Tibial artery (tissue), 4 donors: Measurements from ENCODE around the gene SLC1A5.

Source experiments
- DNase-seq, 2 donors: peaks; one replicate each; pipeline ENCODE4 v3.0.0-alpha.2; 2019
- H3K27ac ChIP-seq, 2 donors: fragments of 200-600 bp; sonication (generic) in 1 of 2; 1 replicate in 1 of 2; 2 replicates in 1 of 2; pipeline ENCODE4 v1.5.1; 2018 to 2019; ENCODE audit warnings: mild to moderate bottlenecking in 1 of 2
- H3K27me3 ChIP-seq, 2 donors: fragments of 200-600 bp; sonication (generic) in 1 of 2; one replicate each; pipeline versions ENCODE4 v1.5.1 to v1.6.0; 2016 to 2019
- H3K36me3 ChIP-seq, 3 donors: fragments of 200-600 bp; sonication (generic) in 2 of 3; one replicate each; pipeline ENCODE4 v1.5.1; 2016 to 2019; ENCODE audit warnings: mild to moderate bottlenecking in 2 of 3
- H3K4me1 ChIP-seq, 4 donors: fragments of 200-600 bp; sonication (generic) in 2 of 4; 1 replicate in 3 of 4; 2 replicates in 1 of 4; pipeline ENCODE4 v1.5.1; 2016 to 2019
- H3K4me3 ChIP-seq, 2 donors: fragments of 200-600 bp; sonication (generic) in 1 of 2; 1 replicate in 1 of 2; 2 replicates in 1 of 2; pipeline ENCODE4 v1.5.1; 2018 to 2019; ENCODE audit warnings: mild to moderate bottlenecking in 2 of 2
- H3K9me3 ChIP-seq, 3 donors: fragments of 200-600 bp; sonication (generic) in 1 of 3; one replicate each; pipeline ENCODE4 v1.5.1; 2016 to 2019
- CTCF ChIP-seq, 2 experiments: fragments of 200-600 bp in 1 of 2; fragments of 450-650 bp in 1 of 2; IDR thresholded peaks; one replicate each; pipeline ENCODE4 v1.5.1; 2017 to 2019; ENCODE audit warnings: antibody characterized with exemption in 2 of 2, mild to moderate bottlenecking in 1 of 2, moderate library complexity in 1 of 2
- intact Hi-C: fragments of 100-400 bp; cut with DNase I; formaldehyde crosslinking; loops from one replicate; pipeline ENCODE4 v1.15.0; 2023; ENCODE audit warnings: low total_unique reads

SLC1A5 gene

GRCh38 chr19:46818812-46819211 is 30.4 kb upstream of the SLC1A5 start:
- intact Hi-C loops = no loop called here
- no peaks in the 10 kb centered on the region for H3K9me3 ChIP-seq
- H3K4me1 ChIP-seq = peaks cover 0 to 13% (median 11%) of the 10 kb centered on the region in 4 donors
- H3K27me3 ChIP-seq = no peaks in the 10 kb centered on the region
- no peak overlapping the region for H3K4me3 ChIP-seq
- no peak for TF ChIP-seq CTCF (IDR thresholded peaks at IDR 0.05)
- DNase-seq = no peak
- H3K36me3 ChIP-seq = no peaks in the 10 kb centered on the region
- H3K27ac ChIP-seq = no peak overlapping the region

- Histone ChIP-seq H3K27ac (peak overlapping the region in 1 of 2 donors; percentile 83), H3K9me3 (no peaks in the 10 kb centered on the region), H3K36me3 (no peaks in the 10 kb centered on the region), H3K4me3 (no peak overlapping the region), H3K27me3 (no peaks in the 10 kb centered on the region), H3K4me1 (peaks cover 0 to 28% (median 23%) of the 10 kb centered on the region in 4 donors)
- no peak for TF ChIP-seq CTCF (IDR thresholded peaks at IDR 0.05)
- intact Hi-C loops = no loop called here
- no peak for DNase-seq
These were observed 27.6 kb upstream of the SLC1A5 start for GRCh38 chr19:46815833-46816627.

- intact Hi-C loops = no loop called here
- Histone ChIP-seq H3K36me3 (no peaks in the 10 kb centered on the region), H3K27me3 (no peaks in the 10 kb centered on the region), H3K4me1 (peaks cover 0 to 28% (median 23%) of the 10 kb centered on the region in 4 donors), H3K27ac (peak overlapping the region; percentile 76 to 83), H3K4me3 (no peak overlapping the region), H3K9me3 (no peaks in the 10 kb centered on the region)
- TF ChIP-seq CTCF (IDR thresholded peaks at IDR 0.05) = no peak
- peak; percentile 76 to 95 for DNase-seq
These were observed 25.5 kb upstream of the SLC1A5 start for GRCh38 chr19:46813839-46814358.

GRCh38 chr19:46812977-46813838 is 24.8 kb upstream of the SLC1A5 start:
- intact Hi-C loops = no loop called here
- peak overlapping the region; percentile 76 to 83 for H3K27ac ChIP-seq
- no peaks in the 10 kb centered on the region for H3K27me3 ChIP-seq
- no peak for TF ChIP-seq CTCF (IDR thresholded peaks at IDR 0.05)
- H3K36me3 ChIP-seq = no peaks in the 10 kb centered on the region
- peaks cover 0 to 28% (median 23%) of the 10 kb centered on the region in 4 donors for H3K4me1 ChIP-seq
- H3K4me3 ChIP-seq = no peak overlapping the region
- H3K9me3 ChIP-seq = no peaks in the 10 kb centered on the region
- DNase-seq = peak; percentile 64 to 92

- peaks cover 0 to 24% (median 21%) of the 10 kb centered on the region in 4 donors for H3K4me1 ChIP-seq
- H3K9me3 ChIP-seq = no peaks in the 10 kb centered on the region
- no peak for TF ChIP-seq CTCF (IDR thresholded peaks at IDR 0.05)
- H3K27ac ChIP-seq = no peak overlapping the region
- no peaks in the 10 kb centered on the region for H3K27me3 ChIP-seq
- H3K36me3 ChIP-seq = no peaks in the 10 kb centered on the region
- no peak overlapping the region for H3K4me3 ChIP-seq
- intact Hi-C loops = no loop called here
- no peak for DNase-seq
These were observed 21.3 kb upstream of the SLC1A5 start for GRCh38 chr19:46809534-46810272.
